Subcutaneous adipose tissue (tissue), 4 donors: Measurements from ENCODE around the gene PRDM10. TPM values are rescaled to one million over a fixed set of nuclear protein-coding genes. Genes with fewer than 3 reads are reported as not detected.

Source experiments
- CTCF ChIP-seq: fragments of 450-650 bp; IDR thresholded peaks from one replicate; pipeline ENCODE4 v1.5.1; 2016; ENCODE audit warnings: low read depth, mild to moderate bottlenecking, control low read depth, antibody characterized with exemption, moderate library complexity
- total RNA-seq, 4 donors: library from RNA; depleted of rRNA; stranded (reverse); fragments of >200 nt; gene quantifications; one replicate each; pipeline ENCODE4 v1.1.0, GENCODE V29; 2016

The PRDM10 gene
- total RNA-seq, 4 donors from 2014 or later, result 4.6 to 9.5 (median 6.9) TPM

- no peak for TF ChIP-seq CTCF
Observed at GRCh38 chr11:129943036-129943435, 59.6 kb downstream of the PRDM10 start.

GRCh38 chr11:129939510-129939909, 63.1 kb downstream of the PRDM10 start:
- TF ChIP-seq CTCF, result no peak

GRCh38 chr11:129938764-129939163, 63.9 kb downstream of the PRDM10 start:
- TF ChIP-seq CTCF, result no peak

- TF ChIP-seq CTCF, result no peak
Observed at GRCh38 chr11:129937592-129938238, 64.9 kb downstream of the PRDM10 start.

GRCh38 chr11:129935723-129936122, 66.9 kb downstream of the PRDM10 start:
- TF ChIP-seq CTCF, result no peak

GRCh38 chr11:129933891-129934290, 68.7 kb downstream of the PRDM10 start:
- no peak for TF ChIP-seq CTCF

- no peak for TF ChIP-seq CTCF
Observed at GRCh38 chr11:129933262-129933661, 69.4 kb downstream of the PRDM10 start.
